ENCODE results near the gene C11orf68.

Gene C11orf68

DNA sequence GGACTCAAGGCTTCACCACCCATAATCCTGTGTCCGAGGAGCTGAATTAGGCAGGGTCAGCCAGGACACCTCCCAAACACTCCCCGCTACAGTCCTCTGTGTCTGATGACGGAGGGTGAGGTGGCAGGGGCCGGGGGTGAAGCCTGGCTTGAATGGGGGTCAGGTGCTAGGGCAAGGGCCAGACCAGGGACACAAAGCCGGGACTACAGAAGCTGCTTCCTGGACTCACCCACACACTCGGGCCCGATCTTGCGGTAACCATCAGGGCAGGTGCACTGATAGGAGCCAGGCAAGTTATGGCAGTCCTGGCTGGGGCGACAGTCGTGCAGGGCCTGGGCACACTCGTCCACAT, 48.6 kb downstream of the C11orf68 start:
- Histone ChIP-seq H3K4me3 (ENCODE audit: low read depth, low read length) (no peak overlapping the region), H3K36me3 (peaks cover 5% of the 10 kb centered on the region), H3K9me3 (no peaks in the 10 kb centered on the region), H3K4me1 (peaks cover 13% of the 10 kb centered on the region), H3K27me3 (no peaks in the 10 kb centered on the region)
- TF ChIP-seq CTCF (IDR thresholded peaks at IDR 0.05; ENCODE audit: low read depth, low read length): no peak
- DNase-seq: no peak

DNA sequence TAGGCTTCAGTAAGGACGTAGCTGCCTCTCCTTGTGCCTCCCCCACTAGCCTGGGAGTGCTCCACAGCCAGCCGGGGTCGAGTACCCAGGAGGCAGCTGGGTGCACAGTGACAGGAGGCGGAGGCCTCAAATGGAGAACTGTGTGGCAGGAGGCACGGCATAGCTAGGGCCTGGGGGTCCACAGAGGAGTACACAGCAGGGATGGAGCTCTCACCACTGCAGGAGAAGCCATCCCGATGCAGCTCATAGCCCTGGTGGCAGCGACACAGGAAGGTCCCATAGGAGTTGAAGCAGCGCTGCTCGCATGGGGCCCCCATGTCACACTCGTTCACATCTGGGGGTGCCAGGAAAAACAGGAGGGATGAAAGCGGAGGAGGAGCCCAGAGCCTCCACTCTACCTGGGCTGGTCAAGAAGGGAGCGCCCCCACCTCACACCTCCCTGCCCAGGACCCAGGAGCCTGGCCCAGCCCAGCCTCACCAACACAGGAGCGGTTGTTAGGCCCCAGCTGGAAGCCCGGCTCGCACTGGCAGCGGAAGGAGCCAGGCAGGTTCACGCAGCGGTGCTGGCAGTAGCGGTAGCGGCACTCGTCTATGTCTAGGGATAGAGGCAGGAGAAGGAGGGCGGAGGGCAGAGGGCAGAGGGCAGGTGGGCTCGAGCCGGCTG, 49.1 kb downstream of the C11orf68 start:
- H3K4me3 ChIP-seq (ENCODE audit: low read depth, low read length): no peak overlapping the region
- DNase-seq: no peak
- H3K4me1 ChIP-seq: peaks cover 13% of the 10 kb centered on the region
- no peak for TF ChIP-seq CTCF (IDR thresholded peaks at IDR 0.05; ENCODE audit: low read depth, low read length)
- no peaks in the 10 kb centered on the region for H3K9me3 ChIP-seq
- H3K36me3 ChIP-seq: peaks cover 10% of the 10 kb centered on the region
- H3K27me3 ChIP-seq: no peaks in the 10 kb centered on the region

- Histone ChIP-seq H3K27me3 (no peaks in the 10 kb centered on the region), H3K36me3 (peaks cover 19% of the 10 kb centered on the region), H3K4me3 (ENCODE audit: low read depth, low read length) (no peak overlapping the region), H3K4me1 (peaks cover 13% of the 10 kb centered on the region), H3K9me3 (no peaks in the 10 kb centered on the region)
- no peak for TF ChIP-seq CTCF (IDR thresholded peaks at IDR 0.05; ENCODE audit: low read depth, low read length)
- no peak for DNase-seq
Observed at GRCh38 chr11:65868907-65869306, 50.0 kb downstream of the C11orf68 start.

- no peaks in the 10 kb centered on the region for H3K9me3 ChIP-seq
- peaks cover 26% of the 10 kb centered on the region for H3K36me3 ChIP-seq
- H3K27me3 ChIP-seq: no peaks in the 10 kb centered on the region
- peak; percentile 86 for DNase-seq
- H3K4me1 ChIP-seq: peaks cover 13% of the 10 kb centered on the region
- TF ChIP-seq CTCF (IDR thresholded peaks at IDR 0.05; ENCODE audit: low read depth, low read length): no peak
- H3K4me3 ChIP-seq (ENCODE audit: low read depth, low read length): peak overlapping the region; percentile 69
Observed at GRCh38 chr11:65868076-65868667, 50.7 kb downstream of the C11orf68 start.

- H3K36me3 ChIP-seq: peaks cover 33% of the 10 kb centered on the region
- H3K4me3 ChIP-seq (ENCODE audit: low read depth, low read length): peak overlapping the region; percentile 69
- no peak for TF ChIP-seq CTCF (IDR thresholded peaks at IDR 0.05; ENCODE audit: low read depth, low read length)
- peak; percentile 75 for DNase-seq
- peaks cover 13% of the 10 kb centered on the region for H3K4me1 ChIP-seq
- no peaks in the 10 kb centered on the region for H3K27me3 ChIP-seq
- H3K9me3 ChIP-seq: no peaks in the 10 kb centered on the region
Observed at GRCh38 chr11:65867284-65868071, 51.4 kb downstream of the C11orf68 start.
